Left lobe of liver (tissue), 2 donors: Measurements from ENCODE around the gene BACH2. TPM values are rescaled to one million over a fixed set of nuclear protein-coding genes. Genes with fewer than 3 reads are reported as not detected.

Experiments used
- ATAC-seq: fragments of 200-7000 bp; cut with Tn5 transposase; one replicate; pipeline ENCODE4 v1.9.1; 2020; ENCODE audit warnings: mild to moderate bottlenecking, moderate library complexity
- DNase-seq: peaks from one replicate; pipeline ENCODE4 v3.0.0-alpha.2; 2020; ENCODE audit warnings: low spot score
- total RNA-seq: library from RNA; stranded (reverse); gene quantifications from one replicate; pipeline ENCODE4 v1.2.1, GENCODE V29; 2021
- donor health status: DM: no; HTN: no; CAD: no; lungs with moderate emphysema.
- donor health status: DM: no; HTN: yes; CAD: no.

The BACH2 gene
- total RNA-seq, 1 donor from 2014 or later, result 3.1 TPM

DNA sequence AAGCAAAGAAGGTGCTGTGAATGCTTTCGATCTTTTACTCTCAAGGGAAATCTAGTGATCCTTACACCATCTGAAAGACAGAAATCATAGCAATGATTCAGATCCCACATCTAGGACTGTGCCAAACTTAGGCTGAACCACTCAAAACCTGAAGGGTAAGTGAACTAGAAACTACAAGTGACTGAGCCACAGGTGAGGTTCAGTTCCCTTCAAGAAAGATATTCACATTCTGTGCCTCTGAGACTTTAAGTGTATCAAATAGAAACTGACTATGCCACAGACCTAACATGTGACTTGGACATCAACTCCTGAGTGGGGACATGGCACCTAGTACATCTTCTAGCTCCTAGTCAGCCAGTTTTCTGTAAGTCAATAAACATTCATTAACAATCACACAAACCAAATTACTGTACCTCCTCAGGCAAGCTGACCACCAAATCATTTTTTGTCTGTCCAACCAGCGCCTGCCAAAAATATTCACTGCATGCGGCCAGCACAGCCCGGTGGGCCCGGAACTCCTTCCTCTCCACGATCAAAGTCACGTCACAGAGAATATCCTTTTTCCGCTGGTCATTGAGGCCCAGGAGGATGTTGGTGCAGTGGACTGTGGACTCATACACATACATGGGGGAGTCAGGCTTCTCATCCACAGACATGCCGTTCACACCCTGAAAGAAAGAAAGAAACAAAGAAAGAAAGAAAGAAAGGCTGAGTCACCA is 288.3 kb downstream of the BACH2 start:
- DNase-seq (no peak), ATAC-seq (no peak)

DNA sequence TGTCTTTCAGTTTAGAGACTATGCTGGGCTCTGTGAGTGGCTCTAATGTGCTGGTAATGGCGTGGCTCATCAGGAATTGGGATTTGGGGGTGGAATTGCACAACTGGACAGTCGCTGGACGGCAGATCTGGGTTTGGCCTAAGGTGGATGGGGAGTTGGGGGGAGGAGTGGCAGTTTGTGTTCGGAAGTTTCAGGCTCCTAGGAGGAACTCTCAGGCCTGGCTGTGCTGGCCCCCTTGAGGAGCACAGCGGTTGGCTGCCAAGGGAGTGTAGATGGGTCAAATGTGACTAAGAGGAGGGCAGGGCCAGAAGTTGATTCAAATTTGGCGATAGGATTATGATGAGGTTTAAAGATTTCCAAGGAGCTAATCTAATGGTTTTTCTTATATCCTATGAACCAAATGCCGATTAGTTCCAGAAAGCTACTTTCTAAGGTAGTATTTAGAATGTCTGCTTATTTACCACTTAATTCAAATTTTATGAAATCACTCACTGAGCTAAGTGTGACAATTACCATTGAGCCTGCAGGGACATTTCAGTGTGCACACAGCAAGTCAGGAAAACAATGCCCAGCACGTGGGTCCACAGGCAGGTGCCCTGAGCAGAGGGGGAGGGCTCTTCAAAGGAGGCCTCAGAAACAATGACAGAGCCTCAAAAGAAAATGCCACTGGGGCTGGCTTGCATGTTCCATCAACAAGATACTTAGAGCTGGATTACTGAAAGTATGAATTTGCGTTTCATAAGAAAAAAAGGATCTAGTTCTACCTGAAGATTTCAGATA is 291.4 kb downstream of the BACH2 start:
- no peak for DNase-seq
- ATAC-seq, result no peak

DNA sequence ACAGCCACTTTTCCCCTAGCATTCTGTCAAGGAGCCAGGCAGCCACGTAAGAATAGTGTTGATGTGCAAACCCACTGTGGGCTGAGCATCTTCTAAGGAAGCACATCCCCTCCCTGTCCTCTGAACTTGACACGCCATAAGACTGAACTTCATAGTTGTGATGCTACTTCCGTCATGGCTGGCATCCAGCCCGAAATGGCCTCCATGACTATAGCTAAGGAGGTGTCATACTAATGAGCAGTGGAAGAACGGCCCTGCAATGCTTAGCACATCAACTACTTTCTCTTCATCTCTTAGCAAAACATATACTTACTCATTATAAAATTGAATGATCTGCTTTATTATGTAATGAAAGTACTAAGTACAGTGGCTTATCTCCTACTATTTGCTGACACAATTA is 292.1 kb downstream of the BACH2 start:
- no peak for ATAC-seq

DNA sequence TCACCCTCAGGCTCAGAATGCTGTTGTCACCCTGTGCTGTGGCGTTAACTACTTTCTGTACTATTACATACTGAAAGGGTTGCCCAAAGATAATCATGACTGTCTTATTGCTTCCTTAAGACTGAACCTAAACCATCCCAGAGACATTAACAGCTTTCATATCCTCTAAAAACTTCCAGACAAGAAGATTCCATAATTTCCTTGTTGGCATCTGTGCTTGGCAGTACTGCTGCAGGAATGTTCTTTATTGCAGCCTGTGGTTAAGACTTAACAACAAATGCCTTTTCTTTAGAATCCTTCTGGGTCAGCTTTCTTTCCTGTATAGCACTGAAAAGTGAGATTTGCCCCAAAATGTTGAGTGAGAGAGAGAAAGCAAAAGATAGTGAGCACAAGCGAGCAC is 292.7 kb downstream of the BACH2 start:
- no peak for DNase-seq
- ATAC-seq, result no peak

More for the DNA sequence above, 292.1 kb downstream of the BACH2 start:
- DNase-seq, result no peak

DNA sequence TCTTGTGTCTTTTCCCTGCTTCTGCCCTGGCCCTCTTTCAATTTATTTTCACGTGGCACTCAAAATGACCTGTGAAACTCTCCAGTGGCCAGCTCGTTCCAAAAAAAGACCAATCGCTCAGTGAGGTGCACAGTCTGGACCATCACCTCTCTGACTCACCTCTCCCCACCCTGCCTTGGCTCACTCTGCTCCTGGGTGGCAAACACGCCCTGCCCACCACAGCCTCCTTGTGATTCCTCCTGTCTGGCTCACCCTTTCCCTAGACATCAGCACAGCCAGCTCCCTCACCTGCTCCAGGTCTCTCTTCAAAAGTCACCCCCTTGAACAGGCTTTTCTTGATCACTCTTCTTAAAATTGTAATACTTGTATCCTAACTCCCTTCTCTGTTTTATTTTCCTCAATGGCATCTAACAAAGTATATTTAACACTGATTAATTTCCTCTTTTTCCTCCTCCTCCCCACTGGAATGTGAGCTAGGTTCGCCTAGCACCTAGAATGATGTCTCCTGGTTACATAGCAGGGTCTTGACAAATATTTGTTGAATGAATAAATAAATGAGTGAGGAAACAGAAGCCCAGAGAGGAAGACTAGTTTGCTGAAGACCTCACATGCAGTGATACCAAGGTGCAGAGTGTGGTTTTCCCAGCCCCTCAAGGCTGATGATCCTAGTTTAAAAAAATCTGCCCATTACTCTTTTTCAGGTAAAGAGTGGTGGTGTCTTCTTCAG is 293.4 kb downstream of the BACH2 start:
- ATAC-seq (no peak), DNase-seq (no peak)

DNA sequence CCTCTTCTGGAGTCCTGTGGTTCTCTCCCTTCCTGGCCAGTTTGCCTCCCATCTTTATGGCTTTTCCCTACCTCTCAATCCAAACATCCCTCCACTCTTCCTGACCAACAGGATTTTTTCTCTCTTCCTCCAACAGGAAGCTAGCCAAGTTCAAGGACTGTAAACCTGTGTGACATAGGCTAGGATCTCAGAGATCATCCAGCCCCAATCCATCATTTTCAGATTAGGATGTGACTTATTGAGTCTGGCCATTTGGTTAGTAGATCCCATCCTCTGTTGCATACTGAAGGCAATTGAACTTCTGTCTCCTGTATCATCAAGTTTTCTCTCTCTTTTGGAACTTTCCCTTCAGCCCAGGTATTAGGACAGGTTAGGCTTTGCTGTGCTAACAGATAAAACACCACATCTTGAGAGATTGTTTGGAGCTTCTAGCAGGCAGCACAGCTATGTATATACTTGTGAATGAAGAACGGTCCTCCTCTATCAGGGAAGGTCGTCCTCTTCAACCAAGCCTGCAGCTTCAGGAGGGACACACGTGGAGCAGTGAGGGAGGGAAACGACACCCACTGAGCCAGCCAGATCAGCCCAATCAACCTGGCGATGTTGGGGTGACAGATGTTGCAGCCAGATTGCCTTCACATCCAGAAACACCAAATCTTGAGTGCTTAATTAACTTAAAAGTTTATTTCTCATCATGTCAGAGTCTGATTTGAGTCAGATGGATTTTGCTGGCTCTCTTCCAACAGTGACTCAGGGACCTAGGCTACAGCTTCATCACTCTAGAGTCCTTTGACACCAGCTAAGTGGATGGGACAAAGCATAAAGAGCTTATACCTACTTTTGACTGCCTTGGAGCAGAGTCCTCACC is 295.5 kb downstream of the BACH2 start:
- DNase-seq, result no peak
- no peak for ATAC-seq

DNA sequence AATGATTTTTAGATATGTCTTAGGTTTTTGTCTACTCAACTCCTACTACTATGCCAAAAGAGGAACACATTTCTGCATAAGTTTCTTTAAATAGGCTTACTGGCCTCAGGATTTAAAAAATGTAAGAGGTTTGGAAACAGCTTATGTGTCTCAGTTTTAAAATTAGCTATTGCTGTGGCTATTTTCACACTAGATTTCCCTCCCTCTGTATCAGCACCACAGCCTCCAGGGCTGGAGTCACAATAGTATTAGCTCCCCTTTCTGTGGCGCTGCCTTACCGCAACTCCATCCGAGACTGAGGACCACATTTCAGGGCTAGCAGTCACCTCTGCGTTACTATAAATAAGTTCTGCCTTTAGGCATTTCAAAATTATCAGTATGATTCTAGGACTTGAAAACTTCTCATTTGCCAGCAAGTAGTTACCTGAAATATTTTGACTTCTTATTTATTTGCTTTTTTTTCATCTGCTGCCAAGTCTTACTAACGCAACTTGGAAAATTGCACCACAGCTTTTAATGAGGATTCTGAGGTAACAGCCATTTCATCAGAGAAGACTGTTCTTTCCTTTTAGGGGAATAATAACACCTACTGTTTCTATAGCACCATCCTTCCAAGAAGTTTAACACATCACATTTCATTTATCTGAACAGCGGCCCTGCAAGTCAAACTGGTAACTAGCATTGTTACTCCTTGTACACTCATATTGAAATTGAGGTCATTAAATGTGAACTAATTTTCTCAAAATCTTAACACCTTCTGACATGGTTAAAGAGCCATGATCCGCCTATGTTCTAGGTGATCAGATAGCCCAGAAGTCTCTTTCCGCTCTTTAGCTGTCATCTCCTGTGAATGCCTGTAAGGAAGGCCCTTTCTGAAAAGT is 296.5 kb downstream of the BACH2 start:
- DNase-seq (no peak), ATAC-seq (no peak)

DNA sequence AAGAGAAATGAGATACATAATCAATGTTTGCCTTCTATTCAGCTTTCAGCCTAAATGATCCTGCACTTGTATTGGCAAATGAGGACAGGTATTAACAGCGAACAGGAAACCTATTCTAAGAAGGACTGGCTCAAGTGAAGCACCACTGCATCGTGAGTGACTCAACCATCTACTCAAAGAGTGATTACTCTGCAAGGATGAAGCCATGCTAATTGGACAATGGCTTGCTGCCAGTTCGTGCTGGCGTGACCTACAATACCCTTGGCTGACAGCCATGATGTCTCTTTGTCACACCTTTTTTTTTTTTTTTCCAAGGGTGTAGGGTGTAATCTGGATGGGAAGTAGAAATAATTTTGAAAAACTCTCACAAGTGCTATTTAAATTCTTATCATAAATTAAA is 297.5 kb downstream of the BACH2 start:
- DNase-seq (no peak), ATAC-seq (no peak)

DNA sequence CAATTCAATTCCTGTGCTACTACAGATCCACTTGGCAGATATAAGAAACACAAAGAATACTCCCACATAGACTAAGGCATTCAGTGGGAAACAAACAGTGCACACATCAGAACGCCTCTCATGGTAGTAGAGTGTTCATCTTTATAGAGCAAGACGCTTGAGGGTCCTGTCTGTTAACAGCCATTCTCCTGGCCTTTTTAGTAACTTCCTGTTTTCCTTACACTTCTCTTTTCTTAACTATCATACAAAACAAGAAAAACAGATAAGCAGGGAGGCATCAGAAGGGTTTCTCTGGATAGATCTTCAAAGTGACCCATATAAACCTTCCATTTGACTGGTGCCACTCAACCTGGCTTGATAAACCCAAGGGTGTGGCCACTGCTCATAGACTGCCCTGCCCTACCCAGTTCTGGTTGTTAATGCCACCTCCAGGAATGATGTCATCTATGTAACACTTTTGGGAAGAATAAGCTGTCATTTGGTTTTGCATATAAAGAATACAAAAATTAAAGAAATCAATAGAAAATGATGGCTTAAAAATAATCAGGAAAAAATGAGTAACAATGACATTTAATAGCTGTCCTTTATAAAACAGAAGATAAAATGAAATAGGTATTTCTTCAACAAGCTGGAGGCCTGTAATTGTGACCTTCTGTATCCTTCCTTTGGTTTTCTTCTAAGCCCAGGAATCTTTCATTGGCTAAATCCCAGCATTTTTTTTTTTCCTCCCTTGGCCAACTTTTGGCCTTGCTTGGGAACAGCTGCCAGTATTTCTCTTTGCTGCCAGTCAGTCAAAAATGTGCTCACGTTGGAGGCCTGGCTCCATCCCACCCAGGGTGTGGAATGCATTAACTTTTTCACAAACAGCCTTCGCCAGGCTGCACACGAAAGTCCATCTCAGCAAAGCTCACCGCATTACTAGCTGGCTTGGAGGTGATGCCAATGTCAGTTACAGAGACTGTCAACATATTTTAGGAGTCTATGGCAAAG is 298.9 kb downstream of the BACH2 start:
- DNase-seq (no peak), ATAC-seq (no peak)

DNA sequence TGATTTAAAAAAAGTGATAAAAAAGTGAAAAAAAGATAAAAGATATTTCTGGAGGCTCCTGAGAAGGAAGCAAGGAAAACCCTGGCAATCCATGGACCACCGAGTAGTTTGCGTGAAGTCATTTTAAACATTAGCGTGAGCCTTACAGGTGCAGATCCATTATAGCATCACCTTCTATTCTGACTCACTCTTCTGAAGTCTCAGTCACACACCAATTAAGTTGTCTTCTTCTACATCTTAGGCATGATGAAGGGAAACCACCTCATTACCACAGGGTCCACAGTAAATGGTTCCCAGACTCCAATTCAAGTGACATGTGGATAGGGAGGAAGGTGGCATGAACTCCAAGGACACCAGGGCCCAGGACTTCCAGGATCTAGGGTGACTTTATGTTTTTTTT is 303.2 kb downstream of the BACH2 start:
- no peak for ATAC-seq
- no peak for DNase-seq

DNA sequence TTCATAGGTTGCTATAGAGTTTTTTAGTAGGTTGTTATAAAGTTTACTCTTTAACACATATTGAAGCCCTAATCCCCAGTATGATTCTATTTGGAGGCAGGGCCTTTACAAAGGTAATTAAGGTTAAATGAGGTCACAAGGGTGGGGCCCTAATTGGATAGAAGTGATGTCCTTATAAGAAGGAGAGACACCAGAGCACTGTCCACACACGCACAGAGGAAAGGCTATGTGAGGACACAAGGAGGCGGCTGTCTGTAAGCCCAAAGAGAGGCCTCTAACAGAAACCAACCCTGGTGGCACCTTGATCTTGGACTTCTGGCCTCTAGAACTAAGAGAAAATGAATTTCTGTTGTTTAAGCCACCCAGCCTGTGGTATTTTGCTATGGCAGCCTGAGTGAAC is 303.8 kb downstream of the BACH2 start:
- no peak for DNase-seq
- no peak for ATAC-seq

DNA sequence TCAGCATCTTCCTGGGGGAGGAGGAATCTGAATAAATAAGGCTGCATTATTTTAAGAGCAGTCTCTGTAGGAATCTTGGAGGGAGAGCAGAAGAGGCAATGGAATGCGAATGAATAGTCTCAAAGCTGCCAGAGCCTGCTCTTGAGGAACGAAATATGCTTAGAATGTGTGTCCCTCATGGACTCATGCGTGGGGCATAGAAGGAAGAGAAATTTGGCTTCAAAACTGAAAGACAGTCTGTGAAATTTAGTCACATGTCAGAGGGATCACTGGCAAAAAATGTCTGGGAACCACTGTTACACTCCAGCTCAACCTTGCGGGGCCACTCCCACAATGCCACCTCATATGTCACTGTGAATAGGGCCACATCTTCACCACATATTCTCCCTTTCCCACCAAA is 306.9 kb downstream of the BACH2 start:
- DNase-seq (no peak), ATAC-seq (no peak)

DNA sequence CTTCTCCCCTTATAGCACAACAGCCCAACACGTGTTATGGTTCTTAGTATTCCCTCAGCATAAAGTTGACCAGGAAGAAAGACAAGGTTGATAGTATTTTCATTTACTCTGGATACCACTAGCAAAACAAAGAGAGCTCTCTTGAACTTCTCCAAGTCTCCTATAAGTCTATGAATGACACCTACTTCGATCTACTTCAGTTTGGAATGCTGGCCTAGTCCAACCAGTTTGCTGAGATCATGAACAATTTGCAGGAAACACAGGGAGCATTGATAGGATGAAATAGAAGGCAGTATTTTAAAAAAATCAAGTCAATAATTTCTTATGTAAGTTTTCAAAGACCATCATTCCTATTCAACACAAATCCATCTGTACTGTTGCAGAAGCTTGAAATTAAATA is 308.8 kb downstream of the BACH2 start:
- DNase-seq, result no peak

DNA sequence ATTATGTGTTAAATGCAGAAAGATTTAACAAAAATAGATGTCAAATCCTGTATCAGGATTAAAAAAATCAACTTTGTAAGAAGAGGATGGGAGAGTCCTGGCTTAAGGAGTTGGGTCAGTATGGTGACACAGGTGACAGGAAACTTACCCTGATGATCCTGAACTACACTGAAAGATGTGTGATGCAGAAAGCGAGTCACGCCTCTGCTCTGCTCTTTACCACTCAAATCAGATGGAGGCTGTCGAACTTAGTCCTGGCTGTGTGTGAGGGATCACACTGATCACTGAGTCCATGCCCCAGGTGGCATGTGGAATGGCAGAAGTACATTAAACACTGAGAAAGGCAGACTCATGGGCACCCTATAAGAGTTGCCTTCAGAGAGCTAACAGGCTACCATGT is 309.5 kb downstream of the BACH2 start:
- DNase-seq (no peak), ATAC-seq (no peak)

More for the DNA sequence above, 308.8 kb downstream of the BACH2 start:
- ATAC-seq, result no peak

DNA sequence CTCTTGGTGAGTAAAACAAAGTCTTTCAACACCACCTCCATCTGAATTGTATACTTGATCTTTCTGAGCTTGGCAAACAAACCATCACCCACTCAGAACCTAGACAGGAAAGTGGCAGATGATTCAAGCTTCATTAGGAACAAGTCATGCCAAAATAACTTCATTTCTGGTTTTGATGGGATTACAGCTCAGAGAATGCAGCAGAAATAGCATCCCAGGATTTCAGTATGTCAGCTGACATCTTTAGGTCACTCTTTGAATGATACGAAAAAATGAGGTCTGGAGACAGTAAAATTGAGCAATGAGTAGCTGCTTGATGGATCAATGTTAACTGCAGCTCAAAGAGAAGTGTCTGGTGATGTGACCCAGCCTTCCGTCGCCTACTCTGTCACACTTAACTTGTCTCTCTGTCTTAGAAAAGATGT is 310.0 kb downstream of the BACH2 start:
- DNase-seq (no peak), ATAC-seq (no peak)

DNA sequence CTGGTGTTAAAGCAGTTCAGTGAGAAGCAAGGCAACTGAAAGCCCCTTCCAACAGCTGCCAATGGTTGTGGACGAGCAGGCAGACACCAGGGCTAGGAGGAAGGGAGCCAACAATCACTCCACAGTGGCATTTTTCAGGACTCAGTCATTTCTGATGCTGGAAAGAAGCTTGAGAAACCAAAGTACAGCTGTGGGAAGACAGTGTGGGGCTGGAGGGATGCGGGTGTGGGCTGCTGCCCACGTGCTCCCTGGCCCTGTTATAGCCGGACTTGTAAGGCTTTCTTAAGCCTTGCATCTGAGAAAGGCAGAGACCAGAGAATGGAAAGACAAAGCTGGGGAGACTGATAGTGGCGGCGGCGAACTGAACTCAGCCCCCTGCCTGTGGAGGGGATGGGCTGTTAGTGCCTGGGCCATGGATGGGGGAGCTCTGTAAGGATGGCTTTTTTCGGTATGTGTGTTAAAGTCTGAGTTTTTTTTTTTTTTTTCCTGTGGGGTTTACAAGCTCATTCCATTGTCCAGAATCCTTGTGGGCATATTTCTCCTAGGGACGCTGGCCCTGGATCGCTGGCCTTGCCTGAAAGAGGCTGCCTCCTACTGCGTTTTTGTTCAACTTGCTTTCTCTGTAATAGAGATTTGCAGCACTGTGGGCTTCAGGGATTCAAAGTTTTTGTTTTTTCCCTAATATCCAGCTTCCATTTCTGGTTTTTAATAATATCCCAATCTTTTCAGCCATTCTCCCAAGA is 310.7 kb downstream of the BACH2 start:
- ATAC-seq, result no peak
- DNase-seq, result no peak

DNA sequence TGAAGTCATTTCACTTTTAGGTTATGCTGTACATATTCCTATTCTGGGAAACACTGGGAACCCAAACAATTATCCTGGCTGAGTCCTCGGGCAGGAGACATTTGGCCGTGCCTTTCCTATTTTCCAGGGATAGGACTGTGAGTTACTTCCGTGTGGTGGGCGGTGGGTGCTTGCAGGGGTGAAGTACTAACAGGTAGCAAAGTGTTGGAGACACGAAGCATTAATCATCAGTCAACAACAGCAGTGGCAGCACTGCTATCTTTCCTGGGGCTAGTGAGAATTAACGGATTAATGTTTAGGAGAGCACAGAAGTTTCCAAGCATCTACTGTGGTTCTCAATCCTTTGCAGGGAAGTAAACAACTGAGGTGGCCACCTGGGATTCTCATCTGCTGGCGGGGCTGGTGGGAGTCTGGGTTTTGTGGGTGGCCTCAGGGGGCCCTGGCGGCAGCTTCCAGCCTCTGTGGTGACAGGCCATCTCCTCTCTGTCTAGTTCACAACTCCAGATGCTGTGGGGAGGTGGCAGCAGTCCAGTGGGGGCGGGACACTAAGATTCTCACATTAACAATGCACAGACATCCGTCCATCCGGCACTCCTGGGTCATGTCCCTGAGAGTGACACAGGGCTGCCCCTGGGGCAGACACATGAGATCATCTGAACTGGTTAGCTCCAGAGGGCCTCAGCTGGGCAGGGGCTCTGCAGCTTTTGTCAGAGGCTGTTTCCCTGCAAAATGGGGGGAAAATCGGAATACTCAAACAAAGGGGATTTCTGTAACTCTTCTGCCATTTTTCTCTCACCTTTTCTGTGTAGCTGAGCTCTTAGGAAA is 311.5 kb downstream of the BACH2 start:
- DNase-seq (peak; percentile 48), ATAC-seq (peak; percentile 49)
